ENCODE measurements around the gene VPS72. TPM values are rescaled to one million over a fixed set of nuclear protein-coding genes. Genes with fewer than 3 reads are reported as not detected.

VPS72 gene
- total and polyA plus RNA-seq, 10 of the 15 experiments (the other 5 are each of a cell fraction or from before 2014, with no cell fraction given) = 6.7 to 77.8 (median 58.1) TPM

- TF ChIP-seq PRDM15 (CRISPR knock-in tag; IDR thresholded peaks at IDR 0.05) (no peak), EGR1 (IDR thresholded peaks at IDR 0.05; ENCODE audit: borderline replicate concordance in 1 of 2, low read depth in 2 of 2, low read length in 2 of 2) (0 out of 3 replicates have a peak, but pooled peaks of 1 of the 2 experiments have one; percentile 25), ZNF24 (IDR thresholded peaks at IDR 0.05) (peak; percentile 71; the same call in 1 of the 2 replicates), NR2F1 (conservative IDR thresholded peaks at IDR 0.05) (0 out of 2 replicates have a peak, but pooled peaks have one; percentile 70), YBX1 (IDR thresholded peaks at IDR 0.05) (no peak), MXI1 (IDR thresholded peaks at IDR 0.05; ENCODE audit: low read depth, low read length) (peak; percentile 88), JUNB (IDR thresholded peaks at IDR 0.05) (no peak), ZNF687 (IDR thresholded peaks at IDR 0.05) (no peak), PAX8 (IDR thresholded peaks at IDR 0.05) (no peak), POLR2AphosphoS5 (IDR thresholded peaks at IDR 0.05; ENCODE audit: low read length) (peak; percentile 95), BCL3 (IDR thresholded peaks at IDR 0.05; ENCODE audit: borderline replicate concordance, insufficient read depth, low read depth, low read length, poor library complexity, severe bottlenecking) (no peak), MTA3 (IDR thresholded peaks at IDR 0.05; ENCODE audit: borderline replicate concordance, low read length) (no peak), GABPA (IDR thresholded peaks at IDR 0.05; ENCODE audit: low read depth) (peak; percentile 96)
- TF ChIP-seq, protein P1, sequence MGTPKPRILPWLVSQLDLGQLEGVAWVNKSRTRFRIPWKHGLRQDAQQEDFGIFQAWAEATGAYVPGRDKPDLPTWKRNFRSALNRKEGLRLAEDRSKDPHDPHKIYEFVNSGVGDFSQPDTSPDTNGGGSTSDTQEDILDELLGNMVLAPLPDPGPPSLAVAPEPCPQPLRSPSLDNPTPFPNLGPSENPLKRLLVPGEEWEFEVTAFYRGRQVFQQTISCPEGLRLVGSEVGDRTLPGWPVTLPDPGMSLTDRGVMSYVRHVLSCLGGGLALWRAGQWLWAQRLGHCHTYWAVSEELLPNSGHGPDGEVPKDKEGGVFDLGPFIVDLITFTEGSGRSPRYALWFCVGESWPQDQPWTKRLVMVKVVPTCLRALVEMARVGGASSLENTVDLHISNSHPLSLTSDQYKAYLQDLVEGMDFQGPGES (IDR thresholded peaks at IDR 0.05) = 0 out of 2 replicates have a peak, but pooled peaks have one; percentile 34
- TF ChIP-seq, protein P2, sequence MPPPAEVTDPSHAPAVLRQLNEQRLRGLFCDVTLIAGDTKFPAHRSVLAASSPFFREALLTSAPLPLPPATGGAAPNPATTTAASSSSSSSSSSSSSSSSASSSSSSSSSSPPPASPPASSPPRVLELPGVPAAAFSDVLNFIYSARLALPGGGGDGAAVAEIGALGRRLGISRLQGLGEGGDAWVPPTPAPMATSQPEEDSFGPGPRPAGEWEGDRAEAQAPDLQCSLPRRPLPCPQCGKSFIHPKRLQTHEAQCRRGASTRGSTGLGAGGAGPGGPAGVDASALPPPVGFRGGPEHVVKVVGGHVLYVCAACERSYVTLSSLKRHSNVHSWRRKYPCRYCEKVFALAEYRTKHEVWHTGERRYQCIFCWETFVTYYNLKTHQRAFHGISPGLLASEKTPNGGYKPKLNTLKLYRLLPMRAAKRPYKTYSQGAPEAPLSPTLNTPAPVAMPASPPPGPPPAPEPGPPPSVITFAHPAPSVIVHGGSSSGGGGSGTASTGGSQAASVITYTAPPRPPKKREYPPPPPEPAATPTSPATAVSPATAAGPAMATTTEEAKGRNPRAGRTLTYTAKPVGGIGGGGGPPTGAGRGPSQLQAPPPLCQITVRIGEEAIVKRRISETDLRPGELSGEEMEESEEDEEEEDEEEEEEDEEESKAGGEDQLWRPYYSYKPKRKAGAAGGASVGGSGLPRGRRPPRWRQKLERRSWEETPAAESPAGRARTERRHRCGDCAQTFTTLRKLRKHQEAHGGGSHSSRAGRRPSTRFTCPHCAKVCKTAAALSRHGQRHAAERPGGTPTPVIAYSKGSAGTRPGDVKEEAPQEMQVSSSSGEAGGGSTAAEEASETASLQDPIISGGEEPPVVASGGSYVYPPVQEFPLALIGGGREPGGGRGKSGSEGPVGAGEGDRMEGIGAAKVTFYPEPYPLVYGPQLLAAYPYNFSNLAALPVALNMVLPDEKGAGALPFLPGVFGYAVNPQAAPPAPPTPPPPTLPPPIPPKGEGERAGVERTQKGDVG (CRISPR knock-in tag; IDR thresholded peaks at IDR 0.05) = no peak
Measured at GRCh38 chr1:151165738-151166504, 24.1 kb downstream of the VPS72 start, which contains the start of the genes LYSMD1 and SCNM1 (continued).
